Stomach smooth muscle (tissue), 2 donors: ENCODE data around the gene ZNF629.

ENCODE experiments used
- H3K27ac ChIP-seq: one replicate; pipeline ENCODE4 v1.7.0; 2013; ENCODE audit warnings: mild to moderate bottlenecking, low read length, inconsistent platforms
- H3K27me3 ChIP-seq, 2 donors: one replicate each; pipeline ENCODE4 v1.7.0; 2013; ENCODE audit warnings: low read length in 2 of 2; ENCODE audit not compliant: insufficient read depth in 2 of 2, control insufficient read depth in 1 of 2
- H3K36me3 ChIP-seq, 2 donors: one replicate each; pipeline ENCODE4 v1.7.0; 2013; ENCODE audit warnings: low read length in 2 of 2; ENCODE audit not compliant: control insufficient read depth in 2 of 2, insufficient read depth in 2 of 2
- H3K4me1 ChIP-seq: one replicate; pipeline ENCODE4 v1.7.0; 2013; ENCODE audit warnings: low read length; ENCODE audit not compliant: control insufficient read depth, insufficient read depth
- H3K4me3 ChIP-seq, 2 donors: one replicate each; pipeline ENCODE4 v1.7.0; 2013; ENCODE audit warnings: low read length in 2 of 2
- H3K9ac ChIP-seq, 2 donors: one replicate each; pipeline ENCODE4 v1.7.0; 2013; ENCODE audit warnings: low read length in 2 of 2, mild to moderate bottlenecking in 1 of 2
- H3K9me3 ChIP-seq, 2 donors: one replicate each; pipeline ENCODE4 v1.7.0; 2013; ENCODE audit warnings: low read length in 2 of 2; ENCODE audit not compliant: control insufficient read depth in 2 of 2
- donor health status: healthy.
- donor health status: Pancreatic carcinoma.

ZNF629 gene

DNA sequence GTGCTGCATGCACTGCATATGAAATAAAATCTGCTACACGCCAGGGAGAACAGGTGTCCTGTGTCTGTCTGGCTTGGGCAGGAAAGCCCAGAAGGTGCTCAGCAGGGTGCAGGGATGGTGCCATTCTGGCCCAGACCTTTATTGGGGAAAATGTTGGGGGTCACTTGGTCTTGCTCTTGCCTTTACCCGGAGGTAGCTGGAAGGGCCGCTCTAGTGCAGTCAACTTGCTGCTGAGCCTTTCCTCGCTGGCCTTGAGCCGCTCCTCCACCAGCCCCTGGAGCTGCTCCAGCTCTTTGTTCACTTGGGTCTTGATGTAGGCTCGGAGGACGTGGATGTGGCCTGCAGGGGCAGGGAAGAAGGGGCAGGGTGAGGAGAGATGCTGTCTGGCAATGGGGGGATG, 29.7 kb downstream of the ZNF629 start:
- peaks cover 12% of the 10 kb centered on the region for H3K4me1 ChIP-seq
- no peaks in the 10 kb centered on the region for H3K27me3 ChIP-seq
- H3K4me3 ChIP-seq, result no peak overlapping the region
- H3K9ac ChIP-seq, result no peak overlapping the region
- peaks cover 13 to 18% of the 10 kb centered on the region in 2 donors for H3K36me3 ChIP-seq
- no peaks in the 10 kb centered on the region for H3K9me3 ChIP-seq
- no peak overlapping the region for H3K27ac ChIP-seq

DNA sequence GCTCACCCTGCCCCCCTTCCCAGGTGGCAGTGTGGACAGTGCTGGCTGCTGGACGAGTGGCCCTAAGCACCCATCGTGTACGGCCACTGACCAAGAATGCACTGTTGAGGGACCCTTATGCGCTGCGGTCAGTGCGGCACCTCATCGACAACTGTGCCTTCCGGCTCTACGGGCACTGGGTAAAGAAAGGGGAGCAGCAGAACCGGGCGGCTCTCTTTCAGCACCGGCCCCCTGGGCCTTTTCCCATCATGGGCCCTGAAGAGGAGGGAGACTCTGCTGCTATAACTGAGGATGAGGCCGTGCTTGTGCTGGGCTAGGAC, 30.3 kb downstream of the ZNF629 start:
- no peak overlapping the region for H3K27ac ChIP-seq
- H3K36me3 ChIP-seq, result peaks cover 13 to 18% of the 10 kb centered on the region in 2 donors
- H3K4me3 ChIP-seq, result no peak overlapping the region
- no peaks in the 10 kb centered on the region for H3K9me3 ChIP-seq
- no peak overlapping the region for H3K9ac ChIP-seq
- H3K27me3 ChIP-seq, result no peaks in the 10 kb centered on the region
- peaks cover 11% of the 10 kb centered on the region for H3K4me1 ChIP-seq

DNA sequence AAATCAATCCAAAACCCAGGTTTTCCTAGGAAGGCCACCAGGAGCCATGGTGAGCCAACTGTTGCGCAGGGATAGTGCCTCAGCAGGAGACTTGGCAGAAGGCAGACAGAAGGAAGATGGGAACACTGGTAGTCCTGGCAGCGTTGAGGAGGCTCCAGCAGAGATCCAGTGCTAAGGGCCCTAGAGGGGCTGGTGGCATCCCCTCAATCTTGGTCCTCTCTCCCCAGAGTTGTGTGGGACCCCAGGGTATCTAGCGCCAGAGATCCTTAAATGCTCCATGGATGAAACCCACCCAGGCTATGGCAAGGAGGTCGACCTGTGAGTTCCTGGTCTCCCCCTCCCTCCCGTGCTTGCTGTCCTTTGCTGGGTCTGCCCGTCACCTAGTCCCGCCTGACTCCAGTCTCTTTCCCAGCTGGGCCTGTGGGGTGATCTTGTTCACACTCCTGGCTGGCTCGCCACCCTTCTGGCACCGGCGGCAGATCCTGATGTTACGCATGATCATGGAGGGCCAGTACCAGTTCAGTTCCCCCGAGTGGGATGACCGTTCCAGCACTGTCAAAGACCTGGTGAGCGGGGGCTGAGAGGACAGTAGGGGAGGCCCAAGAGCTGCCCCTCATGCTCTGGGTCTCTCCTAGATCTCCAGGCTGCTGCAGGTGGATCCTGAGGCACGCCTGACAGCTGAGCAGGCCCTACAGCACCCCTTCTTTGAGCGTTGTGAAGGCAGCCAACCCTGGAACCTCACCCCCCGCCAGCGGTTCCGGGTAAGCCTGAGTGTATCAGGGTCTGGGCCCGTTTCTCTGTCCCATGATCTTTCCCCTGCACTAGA, 30.8 kb downstream of the ZNF629 start:
- H3K9me3 ChIP-seq, result no peaks in the 10 kb centered on the region
- H3K4me3 ChIP-seq, result no peak overlapping the region
- no peak overlapping the region for H3K9ac ChIP-seq
- H3K27me3 ChIP-seq, result no peaks in the 10 kb centered on the region
- peaks cover 17 to 23% of the 10 kb centered on the region in 2 donors for H3K36me3 ChIP-seq
- peaks cover 7% of the 10 kb centered on the region for H3K4me1 ChIP-seq
- H3K27ac ChIP-seq, result no peak overlapping the region

DNA sequence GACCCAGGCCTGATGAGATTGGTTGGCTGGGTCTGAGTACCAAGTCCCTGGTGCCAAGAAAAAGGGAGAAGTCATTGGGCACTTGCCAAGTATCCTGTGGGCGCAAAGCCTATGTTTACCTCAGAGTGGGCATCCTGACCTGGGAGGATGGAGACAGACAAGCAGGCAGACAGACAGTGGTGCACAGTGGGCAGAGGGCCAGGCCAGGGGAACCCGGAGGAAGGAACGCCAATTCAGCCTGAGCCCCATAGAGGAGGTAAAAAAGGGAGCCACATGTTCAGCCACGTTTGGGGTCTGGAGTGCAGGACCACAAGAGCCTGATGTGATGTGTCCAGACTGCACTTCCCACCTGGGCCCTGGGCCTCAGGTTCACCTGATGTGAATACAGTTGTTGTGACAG, 33.4 kb downstream of the ZNF629 start:
- Histone ChIP-seq H3K4me1 (peaks cover 3% of the 10 kb centered on the region), H3K4me3 (no peak overlapping the region), H3K36me3 (peaks cover 20 to 26% of the 10 kb centered on the region in 2 donors), H3K9ac (no peak overlapping the region), H3K9me3 (no peaks in the 10 kb centered on the region), H3K27me3 (no peaks in the 10 kb centered on the region), H3K27ac (no peak overlapping the region)

DNA sequence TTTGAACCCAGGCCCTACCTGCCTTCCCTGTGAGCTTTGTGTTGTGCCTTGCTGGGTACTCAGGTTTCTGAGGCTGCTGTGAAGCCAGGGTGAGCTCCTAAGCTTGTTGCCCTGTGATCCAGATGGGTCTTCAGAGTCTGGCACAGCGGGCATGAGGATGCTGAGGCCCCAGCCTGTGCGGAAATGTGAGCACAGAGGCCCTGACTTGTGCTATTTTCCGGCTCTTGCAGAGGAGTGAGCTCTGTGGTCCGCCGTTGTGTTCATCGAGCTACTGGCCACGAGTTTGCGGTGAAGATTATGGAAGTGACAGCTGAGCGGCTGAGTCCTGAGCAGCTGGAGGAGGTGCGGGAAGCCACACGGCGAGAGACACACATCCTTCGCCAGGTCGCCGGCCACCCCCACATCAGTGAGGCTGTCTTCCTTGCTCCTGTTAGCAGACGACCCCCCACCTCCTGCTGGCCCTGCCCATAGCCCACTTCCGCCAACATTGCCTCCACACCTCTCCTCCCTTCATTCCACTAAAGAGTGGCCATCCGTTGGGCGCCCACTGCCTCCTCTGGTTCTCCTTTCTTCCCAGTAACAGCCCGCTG, 36.0 kb downstream of the ZNF629 start:
- no peaks in the 10 kb centered on the region for H3K27me3 ChIP-seq
- H3K27ac ChIP-seq, result no peak overlapping the region
- H3K36me3 ChIP-seq, result peaks cover 15 to 21% of the 10 kb centered on the region in 2 donors
- no peak overlapping the region for H3K9ac ChIP-seq
- H3K4me3 ChIP-seq, result no peak overlapping the region
- H3K4me1 ChIP-seq, result peaks cover 8% of the 10 kb centered on the region
- H3K9me3 ChIP-seq, result no peaks in the 10 kb centered on the region

DNA sequence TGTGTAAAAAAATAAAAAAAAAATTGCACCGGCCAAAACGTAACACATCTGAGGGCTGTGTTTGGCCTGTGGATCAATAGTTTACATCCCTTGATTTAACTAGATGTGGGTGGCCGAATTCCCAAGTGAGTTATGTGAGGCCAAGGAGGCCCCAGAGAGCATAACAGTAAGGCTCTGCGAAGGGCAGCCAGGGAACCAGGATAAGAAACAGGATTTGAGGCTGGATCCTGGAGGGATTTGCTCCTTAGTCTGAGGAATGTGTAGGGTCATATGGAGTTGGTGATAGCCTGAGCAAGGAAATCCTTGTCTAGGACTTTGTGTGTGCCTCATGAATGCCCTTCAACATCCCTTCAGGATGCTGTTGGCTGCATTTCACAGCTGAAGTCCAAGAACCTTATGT, 36.8 kb downstream of the ZNF629 start:
- Histone ChIP-seq H3K9me3 (no peaks in the 10 kb centered on the region), H3K4me1 (peaks cover 8% of the 10 kb centered on the region), H3K27ac (no peak overlapping the region), H3K36me3 (peaks cover 18 to 23% of the 10 kb centered on the region in 2 donors), H3K4me3 (no peak overlapping the region), H3K27me3 (no peaks in the 10 kb centered on the region), H3K9ac (no peak overlapping the region)

DNA sequence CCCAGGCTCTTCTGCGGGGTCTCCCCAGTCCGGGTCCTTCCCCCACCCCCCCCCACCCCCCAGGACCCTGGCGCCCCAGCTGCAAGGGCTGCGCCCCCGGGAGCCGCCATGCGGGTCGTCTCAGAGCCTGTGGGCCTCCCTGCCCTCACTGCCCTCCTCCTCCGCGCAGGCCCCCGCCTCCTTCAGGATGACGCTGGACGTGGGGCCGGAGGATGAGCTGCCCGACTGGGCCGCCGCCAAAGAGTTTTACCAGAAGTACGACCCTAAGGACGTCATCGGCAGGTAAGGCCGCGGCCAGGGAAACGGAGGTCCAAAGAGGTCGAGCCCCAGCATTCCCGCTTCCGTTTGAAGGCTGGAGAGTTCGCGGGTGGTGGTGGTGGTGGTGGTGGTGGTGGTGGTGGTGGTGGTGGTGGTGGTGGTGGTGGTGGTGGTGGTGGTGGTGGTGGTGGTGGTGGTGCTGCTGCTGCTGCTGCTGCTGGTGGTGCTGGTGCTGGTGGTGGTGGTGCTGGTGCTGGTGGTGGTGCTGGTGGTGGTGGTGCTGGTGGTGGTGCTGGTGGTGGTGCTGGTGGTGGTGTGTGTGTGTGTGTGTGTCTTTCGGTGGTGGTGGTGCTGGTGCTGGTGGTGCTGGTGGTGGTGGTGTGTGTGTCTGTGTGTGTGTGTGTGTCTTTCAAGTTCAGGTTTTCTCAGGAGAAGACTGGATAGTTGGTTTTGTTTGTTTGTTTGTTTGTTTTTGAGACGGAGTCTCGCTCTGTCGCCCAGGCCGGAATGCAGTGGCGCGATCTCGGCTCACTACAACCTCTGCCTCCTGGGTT, 38.2 kb downstream of the ZNF629 start:
- Histone ChIP-seq H3K4me1 (peaks cover 8% of the 10 kb centered on the region), H3K36me3 (peaks cover 19 to 24% of the 10 kb centered on the region in 2 donors), H3K9ac (peak overlapping the region in 1 of 2 donors; percentile 57), H3K9me3 (no peaks in the 10 kb centered on the region), H3K27ac (peak overlapping the region; percentile 24), H3K27me3 (no peaks in the 10 kb centered on the region), H3K4me3 (peak overlapping the region; percentile 69 to 81)

DNA sequence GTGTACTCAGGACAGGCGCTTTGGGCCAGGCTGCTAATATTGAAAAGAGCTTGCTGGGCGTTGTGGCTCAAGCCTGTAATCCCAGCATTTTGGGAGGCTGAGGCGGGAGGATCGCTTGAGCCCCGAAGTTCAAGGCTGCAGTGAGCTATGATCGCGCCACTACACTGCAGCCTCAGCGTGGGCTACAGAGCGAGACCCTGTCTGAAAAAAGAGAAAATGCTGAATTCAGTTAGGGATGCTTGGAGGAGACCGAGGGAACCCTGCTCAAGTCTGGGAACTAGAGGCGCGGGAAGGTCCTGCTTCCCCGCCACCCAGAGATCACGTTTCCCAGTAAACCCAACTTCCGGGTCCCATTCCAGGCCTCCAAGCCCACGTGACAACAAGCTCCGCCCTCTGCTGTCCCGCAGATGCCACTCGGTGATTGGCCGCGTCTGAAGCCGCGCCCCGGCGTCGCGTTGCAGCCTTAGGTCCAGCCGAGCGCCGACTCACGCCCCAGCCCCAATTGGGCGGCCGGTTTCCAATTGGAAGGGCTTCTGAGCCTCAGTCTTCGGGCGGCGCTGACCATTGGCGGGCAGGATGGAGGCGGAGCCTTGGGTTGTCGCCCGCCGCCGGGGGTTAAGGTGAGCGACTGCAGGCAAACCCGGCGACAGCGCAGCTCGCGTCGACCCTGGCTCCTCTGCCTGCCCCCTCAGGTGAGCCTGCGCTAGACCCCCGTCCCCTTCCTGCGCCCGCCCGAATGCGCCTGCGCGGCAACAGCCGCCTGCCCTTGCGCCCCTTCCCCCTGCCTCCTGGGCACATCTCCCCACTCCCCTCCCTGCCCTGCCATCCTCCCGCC, 39.0 kb downstream of the ZNF629 start, which contains the start of gene PHKG2:
TSS of gene PHKG2 (plus strand) at position 627 of the 835 bp plus-strand sequence. CDS start 396 bp downstream, outside the sequence.
- H3K36me3 ChIP-seq, result peaks cover 14 to 21% of the 10 kb centered on the region in 2 donors
- H3K27ac ChIP-seq, result peak within 1 kb of the TSS; percentile 67

DNA sequence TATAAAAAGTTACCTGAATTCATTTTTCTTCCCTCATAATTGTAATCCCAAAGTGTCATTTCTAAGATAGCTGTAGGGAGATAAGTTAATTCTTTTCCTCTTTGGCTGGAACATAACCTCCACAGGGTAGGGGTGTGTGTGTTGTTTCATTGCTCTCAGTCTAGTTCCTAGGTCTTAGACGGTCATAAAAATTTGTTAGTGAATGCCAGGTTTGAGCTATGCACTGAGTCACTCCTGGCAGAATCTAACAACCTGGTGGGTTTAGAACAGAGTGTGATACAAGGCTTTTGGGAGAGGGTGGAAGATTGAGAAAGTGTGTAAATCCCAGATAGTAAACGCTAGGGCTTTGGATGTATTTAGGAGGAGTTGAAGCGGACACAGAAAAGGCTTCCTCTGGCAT, 39.7 kb downstream of the ZNF629 start:
- Histone ChIP-seq H3K4me3 (peak overlapping the region; percentile 81 to 95), H3K27me3 (no peaks in the 10 kb centered on the region), H3K36me3 (peaks cover 14 to 16% of the 10 kb centered on the region in 2 donors), H3K4me1 (peaks cover 10% of the 10 kb centered on the region), H3K27ac (peak overlapping the region; percentile 67), H3K9ac (peak overlapping the region; percentile 71 to 75), H3K9me3 (no peaks in the 10 kb centered on the region)

More for the DNA sequence above, 39.0 kb downstream of the ZNF629 start, which contains the start of gene PHKG2:
- Histone ChIP-seq H3K27me3 (no peaks in the 10 kb centered on the region), H3K4me3 (peak within 1 kb of the TSS; percentile 81 to 95), H3K9me3 (no peaks in the 10 kb centered on the region), H3K4me1 (peaks cover 10% of the 10 kb centered on the region), H3K9ac (peak within 1 kb of the TSS; percentile 71 to 75)

DNA sequence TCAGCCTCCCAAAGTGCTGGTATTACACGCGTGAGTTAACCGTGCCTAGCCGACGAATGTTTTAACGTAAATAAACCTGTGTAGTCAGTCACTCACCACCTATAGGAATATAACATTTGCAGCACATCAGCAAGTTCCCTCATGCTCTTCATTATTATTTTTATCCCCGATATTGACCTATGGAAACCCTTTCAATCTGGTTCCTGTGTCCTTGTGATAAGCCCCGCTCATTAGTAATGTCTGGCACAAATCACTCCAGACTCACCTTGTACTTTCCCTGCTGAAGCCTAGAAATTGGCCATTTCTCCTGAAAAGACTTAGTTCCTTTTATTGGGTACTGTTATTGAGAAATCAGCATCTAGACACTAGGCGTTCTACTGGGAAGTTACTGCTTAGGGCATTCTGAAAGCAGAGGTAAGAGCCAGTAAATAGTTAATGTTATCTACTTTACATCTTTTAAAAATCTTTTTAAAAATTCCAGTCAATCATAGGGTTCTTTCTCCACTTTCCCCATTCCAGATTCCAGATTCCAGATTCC, 40.3 kb downstream of the ZNF629 start:
- Histone ChIP-seq H3K4me1 (peaks cover 14% of the 10 kb centered on the region), H3K27ac (no peak overlapping the region), H3K27me3 (no peaks in the 10 kb centered on the region), H3K4me3 (no peak overlapping the region), H3K9me3 (no peaks in the 10 kb centered on the region), H3K9ac (no peak overlapping the region), H3K36me3 (peaks cover 14 to 16% of the 10 kb centered on the region in 2 donors)
